IMR-90 (cell line): ENCODE data around the gene FAM13B. TPM values are rescaled to one million over a fixed set of nuclear protein-coding genes. Genes with fewer than 3 reads are reported as not detected.

Source experiments
- ATAC-seq: fragments of 200-7000 bp; cut with Tn5 transposase; 2 replicates; pipeline ENCODE4 v1.9.1; 2020; ENCODE audit warnings: low read depth, mild to moderate bottlenecking, moderate library complexity
- BruUV-seq: library from RNA; stranded (reverse); fragments of 400-500 nt; replicated peaks from 2 replicates; lab custom pipeline; 2021; lab: Mats Ljungman, UMichigan
- CTCF ChIA-PET: fragments of 300-600 bp; formaldehyde crosslinking; extraction: SDS; loops from one replicate; lab custom pipeline; 2021; ENCODE audit warnings: antibody characterized with exemption; lab: Yijun Ruan, JAX
- POLR2A ChIA-PET: fragments of 300-600 bp; sonication (Branson Sonifier 250); formaldehyde crosslinking; loops from one replicate; lab custom pipeline; 2022; ENCODE audit warnings: antibody characterized with exemption; ENCODE audit not compliant: unreplicated experiment; lab: Charles Lee
- DNase-seq: peaks from one replicate; pipeline ENCODE4 v3.0.0; 2013
- H2AFZ ChIP-seq: replicated peaks from 2 replicates; pipeline ENCODE3; 2013; ENCODE audit warnings: low read length, mild to moderate bottlenecking; ENCODE audit not compliant: poor library complexity
- H2AK5ac ChIP-seq: 2 replicates; pipeline ENCODE4 v1.6.1; 2013; ENCODE audit warnings: low read depth, low read length, inconsistent platforms
- H2AK9ac ChIP-seq: replicated peaks from 2 replicates; pipeline ENCODE3; 2013; ENCODE audit warnings: mild to moderate bottlenecking, low read depth, low read length, moderate library complexity; ENCODE audit not compliant: poor library complexity
- H2BK120ac ChIP-seq: 2 replicates; pipeline ENCODE4 v1.6.1; 2013; ENCODE audit warnings: low read depth, low read length, inconsistent platforms
- H2BK15ac ChIP-seq: 3 replicates; pipeline ENCODE4 v1.6.1; 2013; ENCODE audit warnings: low read depth, low read length, inconsistent platforms
- H2BK20ac ChIP-seq: 2 replicates; pipeline ENCODE4 v1.6.1; 2013; ENCODE audit warnings: low read depth, mild to moderate bottlenecking, inconsistent platforms, low read length, moderate library complexity
- H2BK5ac ChIP-seq: 2 replicates; pipeline ENCODE4 v1.6.1; 2013; ENCODE audit warnings: mild to moderate bottlenecking, low read depth, low read length, inconsistent platforms; ENCODE audit not compliant: poor library complexity, severe bottlenecking
- H3K14ac ChIP-seq: replicated peaks from 2 replicates; pipeline ENCODE4 v1.6.1; 2013; ENCODE audit warnings: low read depth, low read length, inconsistent platforms
- H3K18ac ChIP-seq: 2 replicates; pipeline ENCODE4 v1.6.1; 2013; ENCODE audit warnings: low read depth, low read length, control low read depth
- H3K23ac ChIP-seq: 2 replicates; pipeline ENCODE4 v1.6.1; 2013; ENCODE audit warnings: low read depth, low read length, inconsistent platforms
- H3K27ac ChIP-seq: 2 replicates; pipeline ENCODE4 v1.5.1; 2013; ENCODE audit warnings: mild to moderate bottlenecking, control low read depth, low read length; ENCODE audit not compliant: insufficient read depth
- H3K27me3 ChIP-seq: 2 replicates; pipeline ENCODE4 v1.6.1; 2013; ENCODE audit warnings: low read length; ENCODE audit not compliant: control insufficient read depth, insufficient read depth
- H3K36me3 ChIP-seq: 2 replicates; pipeline ENCODE4 v1.6.1; 2013; ENCODE audit warnings: low read length, mixed read lengths; ENCODE audit not compliant: control insufficient read depth, insufficient read depth
- H3K4ac ChIP-seq: 2 replicates; pipeline ENCODE4 v1.6.1; 2013; ENCODE audit warnings: low read depth, low read length, inconsistent platforms
- H3K4me1 ChIP-seq: 2 replicates; pipeline ENCODE4 v1.6.1; 2013; ENCODE audit warnings: low read length, mixed read lengths; ENCODE audit not compliant: control insufficient read depth, insufficient read depth
- H3K4me2 ChIP-seq: 2 replicates; pipeline ENCODE4 v1.6.1; 2013; ENCODE audit warnings: low read depth, mild to moderate bottlenecking, control low read depth, low read length, moderate library complexity
- H3K4me3 ChIP-seq: 2 replicates; pipeline ENCODE4 v1.5.1; 2013; ENCODE audit warnings: low read depth, mild to moderate bottlenecking, control low read depth, low read length, moderate library complexity; ENCODE audit not compliant: insufficient read depth
- H3K56ac ChIP-seq: 2 replicates; pipeline ENCODE4 v1.6.1; 2013; ENCODE audit warnings: low read length, inconsistent platforms; ENCODE audit not compliant: insufficient read depth; ENCODE audit errors: extremely low read depth
- H3K79me1 ChIP-seq, 2 experiments: 2 replicates each; pipeline ENCODE4 v1.6.1; 2013; ENCODE audit warnings: low read length in 2 of 2, inconsistent platforms in 1 of 2, low read depth in 1 of 2
- H3K9ac ChIP-seq: 2 replicates; pipeline ENCODE4 v1.6.1; 2013; ENCODE audit warnings: low read depth, low read length, control low read depth
- H3K9me1 ChIP-seq: 2 replicates; pipeline ENCODE4 v1.6.1; 2013; ENCODE audit warnings: low read length, inconsistent platforms; ENCODE audit not compliant: insufficient read depth
- H3K9me3 ChIP-seq: 2 replicates; pipeline ENCODE4 v1.6.1; 2013; ENCODE audit warnings: low read length; ENCODE audit not compliant: control insufficient read depth, insufficient read depth
- H4K20me1 ChIP-seq: 2 replicates; pipeline ENCODE4 v1.6.1; 2013; ENCODE audit warnings: low read length, inconsistent platforms; ENCODE audit not compliant: insufficient read depth
- H4K5ac ChIP-seq: 2 replicates; pipeline ENCODE4 v1.6.1; 2013; ENCODE audit warnings: mild to moderate bottlenecking, low read depth, low read length, control low read depth
- H4K8ac ChIP-seq, 2 experiments: 2 replicates each; pipeline ENCODE4 v1.6.1; 2013; ENCODE audit warnings: low read depth in 2 of 2, low read length in 2 of 2, control low read depth in 1 of 2, inconsistent platforms in 1 of 2
- H4K91ac ChIP-seq: 2 replicates; pipeline ENCODE4 v1.6.1; 2013; ENCODE audit warnings: low read depth, low read length, inconsistent platforms; ENCODE audit not compliant: insufficient read depth
- CHD1 ChIP-seq: IDR thresholded peaks from 2 replicates; pipeline ENCODE4 v1.6.1; 2012; ENCODE audit warnings: low read depth, low read length, improper control_type of control experiment
- FOS ChIP-seq: fragments of 150-350 bp; IDR thresholded peaks from 2 replicates; pipeline ENCODE4 v1.6.1; 2016; ENCODE audit warnings: low read depth, low read length
- MXI1 ChIP-seq: IDR thresholded peaks from 2 replicates; pipeline ENCODE4 v1.6.1; 2012; ENCODE audit warnings: low read depth, mild to moderate bottlenecking, low read length, moderate library complexity, borderline replicate concordance
- RFX5 ChIP-seq: IDR thresholded peaks from 2 replicates; pipeline ENCODE4 v1.8.0; 2012; ENCODE audit warnings: low read depth, mild to moderate bottlenecking, low read length, moderate library complexity
- WGBS, 2 experiments: methylation state at CpG; one replicate each; pipeline versions ENCODE4 v1.1.5 to v1.1.7; 2013; ENCODE audit warnings: missing lambda C conversion rate in 2 of 2; ENCODE audit not compliant: insufficient read length in 1 of 2; ENCODE audit errors: extremely low coverage in 2 of 2; 5-methylcytosine and 5-hydroxymethylcytosine counted together
- dilution Hi-C: fragments of 300-500 bp; cut with HindIII; formaldehyde crosslinking; loops from one replicate; pipeline ENCODE4 v1.14.3; 2018; ENCODE audit warnings: low sequenced_read_pairs; ENCODE audit not compliant: unreplicated experiment
- in situ Hi-C: fragments of 300-500 bp; cut with MboI; formaldehyde crosslinking; loops from 3 replicates; pipeline ENCODE4 v1.14.3; 2019; ENCODE audit warnings: low sequenced_read_pairs, inconsistent platforms, mixed read lengths
- intact Hi-C: fragments of 100-400 bp; cut with micrococcal nuclease; formaldehyde crosslinking; loops from 2 replicates; pipeline ENCODE4 v1.10.0; 2022
- polyA plus RNA-seq, 3 experiments: library from polyadenylated mRNA; depleted of rRNA; stranded (reverse); fragments of >200 nt; gene quantifications; 2 replicates each; pipeline ENCODE4 v1.2.3, GENCODE V29; 2012; ENCODE audit warnings: low replicate concordance in 1 of 3
- total RNA-seq: library from RNA; depleted of rRNA; stranded (reverse); fragments of >200 nt; gene quantifications from 2 replicates; pipeline ENCODE4 v1.2.3, GENCODE V29; 2012
- TF ChIP-seq, protein P1 (sequence below): fragments of 150-350 bp; IDR thresholded peaks from 2 replicates; pipeline ENCODE4 v1.6.1; 2016; ENCODE audit warnings: low read depth, mild to moderate bottlenecking, low read length, moderate library complexity, borderline replicate concordance

The FAM13B gene
- total and polyA plus RNA-seq, 2 of the 4 experiments (the other 2 are of a cell fraction): 14.6 to 15.1 TPM

DNA sequence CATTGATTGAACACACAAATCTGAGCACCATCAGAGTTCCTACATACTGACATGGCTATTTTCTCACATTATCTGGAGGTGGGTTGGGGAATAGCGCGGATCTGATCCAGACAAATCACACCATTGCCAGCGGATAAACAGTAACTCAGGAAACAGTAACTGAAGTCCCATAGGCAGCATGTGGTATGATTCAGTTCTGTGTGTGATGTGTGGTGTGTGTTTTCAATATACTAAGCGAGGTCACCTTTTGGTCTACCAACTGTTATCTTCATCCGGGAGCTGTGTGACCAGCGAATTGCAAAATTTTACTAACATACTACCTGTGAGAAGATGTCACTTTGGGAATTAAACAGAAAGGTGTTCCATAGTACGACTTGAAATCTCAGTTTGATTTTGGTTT lies 93.5 kb downstream of the FAM13B start:
- Histone ChIP-seq H3K36me3 (peaks cover 32% of the 10 kb centered on the region), H3K9me3 (no peaks in the 10 kb centered on the region), H2BK15ac (no peak overlapping the region), H2BK20ac (no peak overlapping the region), H2BK120ac (no peak overlapping the region), H3K23ac (no peak overlapping the region), H2BK5ac (no peak overlapping the region), H3K56ac (no peak overlapping the region), H3K14ac (no peak overlapping the region), H2AK5ac (no peak overlapping the region), H3K27me3 (no peaks in the 10 kb centered on the region), H3K4me3 (no peak overlapping the region), H2AFZ (no peak overlapping the region), H3K9me1 (no peaks in the 10 kb centered on the region), H3K9ac (no peak overlapping the region), H3K18ac (no peak overlapping the region), H3K79me1 (no peaks in the 10 kb centered on the region; a peak in 1 of 4 replicates), H4K5ac (no peak overlapping the region), H3K4me2 (no peak overlapping the region), H3K4me1 (no peaks in the 10 kb centered on the region), H3K27ac (no peak overlapping the region), H3K4ac (no peak overlapping the region), H2AK9ac (no peak overlapping the region), H4K20me1 (no peaks in the 10 kb centered on the region), H4K91ac (no peak overlapping the region), H4K8ac (no peak overlapping the region)
- dilution Hi-C loops (no loop called here), intact Hi-C loops (no loop called here), in situ Hi-C loops (no loop called here)
- CTCF ChIA-PET: interaction anchor here (0.5 kb wide), 1 partner anchor 66 kb away, joined by 3 read pairs; no protein-coding TSS in a partner anchor
- no peak for DNase-seq
- no CpG with 5 or more reads among the region's 7 CpGs for WGBS, 2 experiments
- POLR2A ChIA-PET: no interaction called here
- no peak for ATAC-seq
- no TSS peak for BruUV-seq
- no peak for TF ChIP-seq MXI1
- TF ChIP-seq, protein P1, sequence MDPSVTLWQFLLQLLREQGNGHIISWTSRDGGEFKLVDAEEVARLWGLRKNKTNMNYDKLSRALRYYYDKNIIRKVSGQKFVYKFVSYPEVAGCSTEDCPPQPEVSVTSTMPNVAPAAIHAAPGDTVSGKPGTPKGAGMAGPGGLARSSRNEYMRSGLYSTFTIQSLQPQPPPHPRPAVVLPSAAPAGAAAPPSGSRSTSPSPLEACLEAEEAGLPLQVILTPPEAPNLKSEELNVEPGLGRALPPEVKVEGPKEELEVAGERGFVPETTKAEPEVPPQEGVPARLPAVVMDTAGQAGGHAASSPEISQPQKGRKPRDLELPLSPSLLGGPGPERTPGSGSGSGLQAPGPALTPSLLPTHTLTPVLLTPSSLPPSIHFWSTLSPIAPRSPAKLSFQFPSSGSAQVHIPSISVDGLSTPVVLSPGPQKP: no peak
- no peak for TF ChIP-seq FOS
- TF ChIP-seq RFX5: no peak
- no peak for TF ChIP-seq CHD1
